Endodermal cell (in vitro differentiated cells): Measurements from ENCODE around the gene SHKBP1. TPM values are rescaled to one million over a fixed set of nuclear protein-coding genes. Genes with fewer than 3 reads are reported as not detected.
A peak's percentile ranks its signal among the peaks of the same experiment; 100 is the strongest.

Experiments
- DNase-seq: peaks from one replicate; pipeline ENCODE4 v3.0.0-alpha.2; 2017
- H3K27ac ChIP-seq: 2 replicates; pipeline ENCODE4 v1.5.1; 2013; ENCODE audit warnings: mild to moderate bottlenecking, low read depth, low read length, moderate library complexity
- H3K27me3 ChIP-seq: 2 replicates; pipeline ENCODE4 v1.6.1; 2013; ENCODE audit warnings: mild to moderate bottlenecking, low read length, moderate library complexity; ENCODE audit not compliant: insufficient read depth, control insufficient read depth, poor library complexity, severe bottlenecking
- H3K36me3 ChIP-seq: 2 replicates; pipeline ENCODE4 v1.7.0; 2013; ENCODE audit warnings: mild to moderate bottlenecking, low read length, moderate library complexity; ENCODE audit not compliant: control insufficient read depth, insufficient read depth
- H3K4me1 ChIP-seq: one replicate; pipeline ENCODE4 v1.7.0; 2013; ENCODE audit warnings: low read length; ENCODE audit not compliant: control insufficient read depth, insufficient read depth
- H3K4me3 ChIP-seq: 2 replicates; pipeline ENCODE4 v1.5.1; 2013; ENCODE audit warnings: mild to moderate bottlenecking, low read length, moderate library complexity
- H3K9ac ChIP-seq: 2 replicates; pipeline ENCODE4 v1.6.1; 2013; ENCODE audit warnings: mild to moderate bottlenecking, low read length, moderate library complexity; ENCODE audit not compliant: poor library complexity, severe bottlenecking; ENCODE audit errors: extremely low read depth
- H3K9me3 ChIP-seq: 2 replicates; pipeline ENCODE4 v1.6.1; 2013; ENCODE audit warnings: mild to moderate bottlenecking, low read length, moderate library complexity; ENCODE audit not compliant: control insufficient read depth
- H3K27ac Mint-ChIP-seq: 2 replicates; pipeline ENCODE4 v1.8.0; 2020; ENCODE audit warnings: mixed read lengths
- H3K27me3 Mint-ChIP-seq: 2 replicates; pipeline ENCODE4 v1.8.0; 2021; ENCODE audit warnings: mild to moderate bottlenecking, mixed read lengths; ENCODE audit not compliant: insufficient read depth
- H3K36me3 Mint-ChIP-seq: 2 replicates; pipeline ENCODE4 v1.8.0; 2020; ENCODE audit warnings: low read depth, mixed read lengths
- H3K4me1 Mint-ChIP-seq: 2 replicates; pipeline ENCODE4 v1.8.0; 2020; ENCODE audit warnings: mixed read lengths
- H3K4me3 Mint-ChIP-seq: 2 replicates; pipeline ENCODE4 v1.8.0; 2020; ENCODE audit warnings: mild to moderate bottlenecking, moderate library complexity, mixed read lengths
- H3K9me3 Mint-ChIP-seq: 2 replicates; pipeline ENCODE4 v1.8.0; 2020; ENCODE audit warnings: mild to moderate bottlenecking, mixed read lengths
- WGBS, 2 experiments: methylation state at CpG; one replicate each; pipeline versions ENCODE4 v1.1.5 to v1.1.7; 2013; ENCODE audit warnings: missing lambda C conversion rate in 2 of 2, mixed read lengths in 1 of 2; ENCODE audit not compliant: insufficient coverage in 1 of 2, insufficient read length in 1 of 2; 5-methylcytosine and 5-hydroxymethylcytosine counted together
- total RNA-seq, 2 donors: library from RNA; stranded (reverse); fragmentation: NEBNext Ultra II Directional in 1 of 2; extraction: Animal tissue kit (Norgen Biotek cat#: 25700) in 1 of 2; gene quantifications; 2 replicates in 1 of 2; 3 replicates in 1 of 2; pipeline ENCODE4 v1.2.1, GENCODE V29; 2021
- TF ChIP-seq, protein P1 (sequence below): fragments of 200-600 bp; sonication (generic); conservative IDR thresholded peaks from 2 replicates; pipeline ENCODE4 v1.5.0; 2021; ENCODE audit warnings: antibody characterized with exemption, mild to moderate bottlenecking

Gene SHKBP1
- total RNA-seq, 2 donors from 2014 or later, result 110 TPM

DNA sequence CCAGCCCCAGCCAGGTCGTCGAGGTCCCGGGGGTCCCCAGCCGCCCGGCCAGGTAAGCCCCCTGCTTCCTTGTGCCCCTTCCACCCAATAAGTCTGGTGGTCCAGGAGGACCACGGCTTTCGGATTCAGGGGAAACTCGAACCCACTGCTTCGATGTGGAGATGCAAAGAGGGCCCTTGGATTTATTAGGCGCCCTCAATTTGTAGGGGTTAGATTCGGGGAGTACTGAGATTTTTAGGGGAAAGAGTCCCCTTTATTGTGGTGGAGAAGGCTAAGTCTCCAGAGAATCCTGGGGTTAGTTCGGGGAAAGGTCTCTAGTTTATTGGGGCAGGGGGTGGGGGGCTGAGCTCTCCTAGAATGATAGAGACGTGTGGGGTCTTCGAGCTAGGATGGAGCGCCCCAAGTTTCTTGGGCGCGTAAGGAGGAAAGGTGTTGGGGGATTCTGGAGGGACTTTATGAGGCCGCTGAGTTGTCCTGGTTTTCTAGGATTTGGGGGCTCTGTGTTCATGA, 20.7 kb downstream of the SHKBP1 start:
- no peak overlapping the region for H3K9ac ChIP-seq
- peaks cover 53% of the 10 kb centered on the region for H3K27me3 ChIP-seq
- H3K4me3 ChIP-seq, result no peak overlapping the region
- no peak overlapping the region for H3K27ac Mint-ChIP-seq
- H3K27me3 Mint-ChIP-seq, result peaks cover 74% of the 10 kb centered on the region
- peaks cover 9% of the 10 kb centered on the region for H3K4me1 ChIP-seq
- H3K27ac ChIP-seq, result no peak overlapping the region
- DNase-seq, result no peak
- no peaks in the 10 kb centered on the region for H3K36me3 ChIP-seq
- 13 to 14% methylated on average over 14 to 18 of the region's 18 CpGs for WGBS, 2 experiments
- TF ChIP-seq, protein P1, sequence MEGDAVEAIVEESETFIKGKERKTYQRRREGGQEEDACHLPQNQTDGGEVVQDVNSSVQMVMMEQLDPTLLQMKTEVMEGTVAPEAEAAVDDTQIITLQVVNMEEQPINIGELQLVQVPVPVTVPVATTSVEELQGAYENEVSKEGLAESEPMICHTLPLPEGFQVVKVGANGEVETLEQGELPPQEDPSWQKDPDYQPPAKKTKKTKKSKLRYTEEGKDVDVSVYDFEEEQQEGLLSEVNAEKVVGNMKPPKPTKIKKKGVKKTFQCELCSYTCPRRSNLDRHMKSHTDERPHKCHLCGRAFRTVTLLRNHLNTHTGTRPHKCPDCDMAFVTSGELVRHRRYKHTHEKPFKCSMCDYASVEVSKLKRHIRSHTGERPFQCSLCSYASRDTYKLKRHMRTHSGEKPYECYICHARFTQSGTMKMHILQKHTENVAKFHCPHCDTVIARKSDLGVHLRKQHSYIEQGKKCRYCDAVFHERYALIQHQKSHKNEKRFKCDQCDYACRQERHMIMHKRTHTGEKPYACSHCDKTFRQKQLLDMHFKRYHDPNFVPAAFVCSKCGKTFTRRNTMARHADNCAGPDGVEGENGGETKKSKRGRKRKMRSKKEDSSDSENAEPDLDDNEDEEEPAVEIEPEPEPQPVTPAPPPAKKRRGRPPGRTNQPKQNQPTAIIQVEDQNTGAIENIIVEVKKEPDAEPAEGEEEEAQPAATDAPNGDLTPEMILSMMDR, result no peak
- H3K9me3 ChIP-seq, result no peaks in the 10 kb centered on the region
- H3K9me3 Mint-ChIP-seq, result no peaks in the 10 kb centered on the region
- H3K36me3 Mint-ChIP-seq, result no peaks in the 10 kb centered on the region
- peak overlapping the region; percentile 25 for H3K4me3 Mint-ChIP-seq
- peaks cover 6% of the 10 kb centered on the region for H3K4me1 Mint-ChIP-seq

DNA sequence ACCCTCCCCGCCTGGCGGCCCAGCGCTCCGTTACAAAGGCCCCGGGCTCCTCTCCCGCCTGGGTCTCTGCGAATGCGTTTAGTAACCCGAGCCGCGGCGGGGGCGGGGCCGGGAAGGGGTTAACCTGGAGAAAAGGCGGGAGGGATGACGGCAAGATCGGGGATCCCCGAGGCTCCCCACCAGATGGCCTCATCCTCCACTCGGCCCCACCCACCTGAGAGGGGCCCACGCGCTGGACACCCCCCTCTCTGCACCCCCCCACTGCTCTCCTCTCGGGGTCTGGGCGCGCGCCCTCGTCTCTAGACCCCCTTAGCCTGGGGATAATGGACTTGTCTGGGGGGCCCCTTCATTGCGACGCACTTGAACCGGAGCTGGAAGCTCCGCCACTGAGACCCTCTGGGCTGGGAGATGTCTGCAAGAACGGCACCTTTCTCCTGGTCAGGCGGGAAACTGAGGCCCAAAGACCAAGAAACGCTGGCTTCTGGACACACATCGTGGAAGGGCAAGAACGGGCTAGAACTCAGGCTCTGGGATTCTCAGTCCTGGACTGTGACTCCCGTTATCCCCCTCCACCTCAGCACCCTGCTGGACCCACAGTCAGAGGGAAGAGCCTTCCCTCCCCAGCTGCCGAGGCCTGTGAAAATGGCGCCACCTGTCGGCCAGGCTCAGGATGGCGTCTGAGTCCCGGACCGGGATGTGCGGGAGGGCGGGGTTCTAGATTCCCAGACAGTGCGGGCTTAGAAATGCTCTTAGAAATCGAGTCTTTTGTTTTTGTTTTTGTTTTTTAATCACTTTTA, 21.6 kb downstream of the SHKBP1 start:
- TF ChIP-seq, protein P1, result peak; percentile 99
- peak overlapping the region; percentile 99 for H3K27ac ChIP-seq
- Mint-ChIP-seq H3K27me3 (peaks cover 76% of the 10 kb centered on the region), H3K4me3 (peak overlapping the region; percentile 48), H3K36me3 (no peaks in the 10 kb centered on the region), H3K27ac (no peak overlapping the region), H3K9me3 (no peaks in the 10 kb centered on the region), H3K4me1 (peaks cover 15% of the 10 kb centered on the region)
- H3K4me3 ChIP-seq, result peak overlapping the region; percentile 73
- DNase-seq, result peak; percentile 98
- H3K9me3 ChIP-seq, result no peaks in the 10 kb centered on the region
- WGBS, 2 experiments, result 0 to 1% methylated on average over 12 to 39 of the region's 46 CpGs
- H3K36me3 ChIP-seq, result no peaks in the 10 kb centered on the region
- peaks cover 12% of the 10 kb centered on the region for H3K4me1 ChIP-seq
- H3K9ac ChIP-seq, result no peak overlapping the region
- H3K27me3 ChIP-seq, result peaks cover 53% of the 10 kb centered on the region

DNA sequence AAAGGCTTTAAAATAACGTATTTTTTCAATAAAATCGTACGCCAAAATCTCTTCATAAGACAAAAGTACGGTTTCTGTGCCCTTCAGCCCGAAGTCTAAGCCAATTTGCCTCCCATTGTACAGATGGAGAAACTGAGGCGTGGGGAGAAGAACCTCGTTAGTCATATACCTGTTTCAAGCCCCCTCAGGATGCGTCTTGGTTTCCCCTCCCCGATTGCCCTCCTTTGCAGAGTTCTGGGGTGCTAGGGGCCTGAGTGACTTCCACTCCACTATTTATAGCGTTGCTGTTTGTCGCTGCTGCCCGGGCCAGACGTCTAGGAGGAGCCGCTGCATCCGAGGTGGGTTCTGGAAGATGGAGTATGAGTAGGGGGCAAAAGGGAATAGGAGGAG, 22.2 kb downstream of the SHKBP1 start:
- peaks cover 76% of the 10 kb centered on the region for H3K27me3 Mint-ChIP-seq
- H3K27ac ChIP-seq, result no peak overlapping the region
- no peak overlapping the region for H3K4me3 Mint-ChIP-seq

More for the DNA sequence above, 22.2 kb downstream of the SHKBP1 start:
- H3K27me3 ChIP-seq, result peaks cover 53% of the 10 kb centered on the region
- no peak overlapping the region for H3K4me3 ChIP-seq
- Mint-ChIP-seq H3K9me3 (no peaks in the 10 kb centered on the region), H3K4me1 (peaks cover 17% of the 10 kb centered on the region), H3K36me3 (no peaks in the 10 kb centered on the region), H3K27ac (no peak overlapping the region)
- peaks cover 12% of the 10 kb centered on the region for H3K4me1 ChIP-seq
- no peaks in the 10 kb centered on the region for H3K36me3 ChIP-seq
- 19 to 50% methylated on average over 2 to 14 of the region's 15 CpGs for WGBS, 2 experiments
- TF ChIP-seq, protein P1, result no peak
- H3K9me3 ChIP-seq, result no peaks in the 10 kb centered on the region
- peak; percentile 50 for DNase-seq
- no peak overlapping the region for H3K9ac ChIP-seq
